Fibroblast of villous mesenchyme (primary cell): ENCODE measurements around the gene CERS4. TPM values are rescaled to one million over a fixed set of nuclear protein-coding genes. Genes with fewer than 3 reads are reported as not detected.
"Not testable (repeated sequence)": the region's sequence is repeated elsewhere in the genome, so short reads cannot be mapped to it uniquely, and the experiment has no call there.

Experiments used
- DNase-seq: peaks from one replicate; pipeline ENCODE4 v3.0.0-alpha.2; 2010; ENCODE audit warnings: low read depth
- H3K4me3 ChIP-seq: 2 replicates; pipeline ENCODE4 v1.5.1; 2011; ENCODE audit warnings: low read depth, mild to moderate bottlenecking, low read length
- total RNA-seq: library from RNA; depleted of rRNA; stranded (reverse); fragments of >200 nt; gene quantifications from 2 replicates; pipeline ENCODE4 v1.2.3, GENCODE V29; 2012
- TF ChIP-seq, protein P1 (sequence below): IDR thresholded peaks from 2 replicates; pipeline ENCODE4 v1.5.1; 2012; ENCODE audit warnings: low read depth, mild to moderate bottlenecking, low read length; ENCODE audit not compliant: insufficient read depth

CERS4 gene
- total RNA-seq, 1 donor, result 6.0 TPM

DNA sequence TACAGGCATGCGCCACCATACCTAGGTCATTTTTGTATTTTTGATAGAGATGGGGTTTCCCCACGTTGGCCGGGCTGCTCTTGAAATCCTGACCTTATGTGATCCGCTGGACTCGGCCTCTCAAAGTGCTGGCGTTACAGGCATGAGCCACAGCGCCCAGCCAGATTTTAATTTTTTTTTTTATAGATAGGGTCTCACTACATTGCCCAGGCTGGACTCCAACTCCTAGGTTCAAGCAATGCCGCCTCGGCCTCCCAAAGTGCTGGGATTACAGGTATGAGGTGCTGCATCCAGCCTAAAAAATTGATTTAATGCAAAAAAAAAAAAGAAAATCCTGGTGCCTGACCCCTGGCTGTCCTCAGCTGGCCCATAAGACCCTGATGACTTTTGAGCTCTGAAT, 24.9 kb upstream of the CERS4 start:
- DNase-seq, result no peak
- TF ChIP-seq, protein P1, sequence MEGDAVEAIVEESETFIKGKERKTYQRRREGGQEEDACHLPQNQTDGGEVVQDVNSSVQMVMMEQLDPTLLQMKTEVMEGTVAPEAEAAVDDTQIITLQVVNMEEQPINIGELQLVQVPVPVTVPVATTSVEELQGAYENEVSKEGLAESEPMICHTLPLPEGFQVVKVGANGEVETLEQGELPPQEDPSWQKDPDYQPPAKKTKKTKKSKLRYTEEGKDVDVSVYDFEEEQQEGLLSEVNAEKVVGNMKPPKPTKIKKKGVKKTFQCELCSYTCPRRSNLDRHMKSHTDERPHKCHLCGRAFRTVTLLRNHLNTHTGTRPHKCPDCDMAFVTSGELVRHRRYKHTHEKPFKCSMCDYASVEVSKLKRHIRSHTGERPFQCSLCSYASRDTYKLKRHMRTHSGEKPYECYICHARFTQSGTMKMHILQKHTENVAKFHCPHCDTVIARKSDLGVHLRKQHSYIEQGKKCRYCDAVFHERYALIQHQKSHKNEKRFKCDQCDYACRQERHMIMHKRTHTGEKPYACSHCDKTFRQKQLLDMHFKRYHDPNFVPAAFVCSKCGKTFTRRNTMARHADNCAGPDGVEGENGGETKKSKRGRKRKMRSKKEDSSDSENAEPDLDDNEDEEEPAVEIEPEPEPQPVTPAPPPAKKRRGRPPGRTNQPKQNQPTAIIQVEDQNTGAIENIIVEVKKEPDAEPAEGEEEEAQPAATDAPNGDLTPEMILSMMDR, result no peak
- H3K4me3 ChIP-seq, result no peak overlapping the region

DNA sequence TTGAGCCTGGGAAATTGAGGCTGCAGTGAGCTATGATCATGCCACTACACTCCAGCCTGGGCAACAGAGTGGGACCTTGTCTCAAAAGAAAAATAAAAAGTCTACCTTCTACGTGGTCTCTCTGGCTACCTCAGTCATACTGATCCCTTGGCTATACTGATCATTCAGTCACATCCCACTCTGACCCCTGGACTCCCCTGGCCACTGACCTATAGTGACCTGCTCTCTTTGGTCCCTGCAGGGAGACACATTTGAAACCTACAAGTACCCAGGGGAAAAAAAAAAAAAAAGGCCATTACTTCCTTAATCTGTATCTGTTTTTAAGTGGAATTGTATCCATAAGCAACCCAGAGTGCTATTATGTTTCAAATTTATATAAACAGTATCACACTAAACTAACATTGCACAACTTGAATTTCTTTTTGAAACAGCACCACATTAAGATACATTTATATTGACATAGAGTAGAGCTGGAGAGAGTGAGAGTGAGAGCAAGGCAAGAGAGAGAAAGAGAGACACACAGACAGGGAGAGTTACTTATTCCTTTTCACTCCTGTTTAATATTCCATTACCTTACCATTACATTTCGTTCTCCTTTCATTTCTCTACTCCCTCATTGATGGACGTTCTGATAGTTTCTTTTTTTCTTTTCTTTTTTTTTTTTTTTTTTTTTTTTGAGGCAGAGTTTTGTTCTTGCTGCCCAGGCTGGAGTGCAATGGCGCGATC, 23.7 kb upstream of the CERS4 start:
- no peak for DNase-seq
- TF ChIP-seq, protein P1, result no peak
- no peak overlapping the region for H3K4me3 ChIP-seq

DNA sequence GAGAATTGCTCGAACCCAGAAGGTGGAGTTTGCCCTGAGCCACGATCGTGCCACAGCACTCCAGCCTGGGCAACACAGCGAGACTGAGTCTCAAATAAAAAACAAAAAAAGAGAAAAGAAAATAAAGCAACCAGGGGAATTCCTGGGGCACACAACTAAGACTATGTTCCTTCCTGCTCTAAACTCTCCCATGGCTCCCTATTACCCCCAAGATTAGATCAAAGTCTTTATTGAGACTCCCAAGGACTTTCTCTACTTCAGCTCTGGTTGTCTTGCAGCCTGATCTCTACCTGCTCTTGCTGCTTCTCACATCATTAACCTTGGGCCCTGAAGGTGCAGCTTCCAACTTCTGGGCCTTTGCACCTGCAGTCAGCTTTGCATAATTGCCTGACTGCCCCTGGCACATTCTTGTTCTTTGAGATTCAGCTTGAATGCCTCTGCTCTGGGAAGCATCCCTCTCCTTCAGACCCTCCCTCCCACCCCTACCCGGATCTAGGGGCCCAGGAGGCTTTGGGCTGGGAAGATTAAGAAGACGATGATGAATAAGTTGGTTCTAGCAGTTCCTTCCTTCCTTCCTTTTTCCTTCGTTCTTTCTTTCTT, 16.8 kb upstream of the CERS4 start:
- no peak overlapping the region for H3K4me3 ChIP-seq
- TF ChIP-seq, protein P1, result no peak
- DNase-seq, result no peak

DNA sequence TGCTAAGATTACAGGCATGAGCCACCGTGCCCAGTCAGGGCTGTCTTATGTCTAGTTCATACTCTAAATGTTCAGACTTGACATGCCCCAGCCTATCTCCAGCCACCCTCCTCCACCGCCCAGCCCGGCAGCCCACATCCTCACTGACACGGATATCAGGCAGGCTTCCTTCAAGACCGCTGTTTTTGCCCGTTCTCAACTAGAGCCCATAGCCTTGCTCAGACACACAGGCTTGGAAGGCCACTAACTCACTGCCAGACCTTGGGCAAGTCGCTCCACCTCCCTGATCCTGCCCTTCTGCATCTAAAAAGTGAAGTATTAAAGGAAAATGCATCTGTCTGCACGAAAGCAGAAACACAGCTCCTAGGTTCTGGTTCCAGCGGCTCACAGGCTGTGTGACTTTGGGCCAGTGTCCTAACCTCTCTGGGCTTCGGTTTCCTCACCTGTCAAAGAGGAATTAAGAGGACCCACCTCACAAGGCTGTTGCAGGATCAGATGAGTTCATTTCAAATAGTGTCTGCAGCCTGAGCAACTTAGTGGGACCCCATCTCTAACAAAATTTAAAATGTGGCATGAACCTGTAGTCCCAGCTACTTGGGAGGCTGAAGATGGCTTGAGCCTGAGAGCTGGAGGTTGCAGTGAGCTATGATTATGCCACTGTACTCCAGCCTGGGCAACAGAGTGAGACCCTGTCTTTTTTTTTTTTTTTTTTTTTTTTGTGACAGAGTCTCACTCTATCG, 14.5 kb upstream of the CERS4 start:
- H3K4me3 ChIP-seq, result no peak overlapping the region
- TF ChIP-seq, protein P1, result no peak
- no peak for DNase-seq

DNA sequence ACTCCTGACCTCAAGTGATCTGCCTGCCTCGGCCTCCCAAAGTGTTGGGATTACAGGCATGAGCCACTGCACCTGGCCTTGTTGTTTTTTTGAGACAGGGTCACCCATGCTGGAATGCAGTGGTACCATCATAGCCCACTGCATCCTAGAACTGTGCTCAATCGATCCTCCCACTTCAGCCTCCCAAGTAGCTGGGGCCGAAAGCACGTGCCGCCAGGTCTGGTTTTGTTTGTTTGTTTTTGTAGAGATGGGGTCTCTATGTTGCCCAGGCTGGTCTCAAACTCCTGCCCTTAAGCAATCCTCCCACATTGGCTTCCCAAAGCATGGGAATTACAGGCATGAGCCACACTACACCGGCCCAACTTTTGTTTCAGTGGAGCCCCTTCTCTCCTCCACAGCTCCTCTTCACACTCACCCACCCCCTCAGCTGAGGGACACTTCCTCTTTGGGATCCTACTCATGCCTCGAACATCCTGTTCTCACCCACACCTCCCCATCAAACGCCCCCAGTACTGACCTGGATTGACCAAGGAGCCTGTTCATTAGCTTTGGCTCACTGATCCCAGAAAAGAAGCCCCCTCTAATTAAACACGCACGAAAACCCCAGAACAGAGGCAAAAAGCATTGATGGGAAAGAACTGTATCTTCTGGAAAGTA, 12.8 kb upstream of the CERS4 start:
- TF ChIP-seq, protein P1, result no peak
- H3K4me3 ChIP-seq, result no peak overlapping the region
- DNase-seq, result no peak

DNA sequence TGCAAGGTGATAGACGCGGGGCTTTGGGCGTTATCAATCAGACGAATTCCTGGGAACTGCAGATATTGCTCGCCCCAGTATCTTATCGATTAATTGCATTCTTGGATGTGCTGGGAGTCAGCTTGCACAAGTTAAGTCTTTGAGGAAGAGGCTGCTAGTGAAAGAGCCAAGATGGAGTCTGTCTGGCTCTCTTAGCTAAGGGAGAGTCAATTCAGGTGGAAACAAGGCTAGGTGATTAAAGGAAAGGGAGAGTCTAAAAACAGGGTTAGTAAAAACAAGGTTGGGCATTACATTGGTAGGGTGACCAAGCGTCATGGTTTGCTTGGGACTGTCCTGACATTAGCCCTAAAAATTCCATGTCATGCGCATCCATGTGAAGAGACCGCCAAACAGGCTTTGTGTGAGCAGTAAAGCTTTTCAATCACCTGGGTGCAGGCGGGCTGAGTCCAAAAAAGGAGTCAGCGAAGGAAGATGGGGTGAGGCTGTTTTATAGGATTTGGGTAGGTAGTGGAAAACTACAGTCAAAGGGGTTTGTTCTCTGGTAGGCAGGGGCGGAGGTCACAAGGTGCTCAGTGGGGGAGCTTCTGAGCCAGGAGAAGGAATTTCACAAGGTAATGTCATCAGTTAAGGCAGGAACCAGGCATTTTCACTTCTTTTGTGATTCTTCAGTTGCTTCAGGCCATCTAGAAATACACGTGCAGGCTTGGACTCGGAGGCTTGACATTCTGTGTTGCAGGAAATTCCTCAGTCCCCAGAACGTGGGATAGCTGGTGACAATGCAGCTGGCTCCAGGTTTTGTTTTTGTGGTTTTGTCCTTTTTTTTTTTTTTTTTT, 5.7 kb upstream of the CERS4 start:
- H3K4me3 ChIP-seq, DNase-seq: not testable (repeated sequence)
